NB4 (cell line): ENCODE results near the gene DCLK1.

Experiments
- POLR2A ChIP-seq: IDR thresholded peaks from 2 replicates; pipeline ENCODE4 v1.6.1; 2011; ENCODE audit warnings: mild to moderate bottlenecking; ENCODE audit not compliant: insufficient read length; ENCODE audit errors: extremely low read depth
- TF ChIP-seq, protein P1 (sequence below): IDR thresholded peaks from one replicate; pipeline ENCODE4 v1.5.1; 2012; ENCODE audit warnings: low read depth, low read length

DNA sequence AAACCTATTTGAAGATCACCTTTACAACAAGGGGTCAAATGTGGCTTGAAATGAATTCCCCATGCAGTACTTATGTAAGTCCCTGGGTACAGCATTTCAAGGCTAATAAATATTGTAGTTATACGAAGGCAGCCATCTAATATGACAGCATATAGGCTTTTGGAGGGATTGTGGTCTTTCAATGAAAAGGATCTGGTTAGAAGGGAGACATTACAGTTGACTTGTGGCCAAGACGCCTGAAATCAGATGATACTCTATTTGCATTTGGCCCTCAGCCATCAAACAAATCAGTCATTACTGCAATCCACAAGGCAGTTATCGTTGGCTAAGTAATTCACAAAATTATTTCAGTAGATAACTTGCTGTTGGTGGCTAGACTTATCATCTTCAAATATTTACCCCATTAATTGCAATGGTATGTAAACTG is 242.7 kb downstream of the DCLK1 start:
- TF ChIP-seq, protein P1, sequence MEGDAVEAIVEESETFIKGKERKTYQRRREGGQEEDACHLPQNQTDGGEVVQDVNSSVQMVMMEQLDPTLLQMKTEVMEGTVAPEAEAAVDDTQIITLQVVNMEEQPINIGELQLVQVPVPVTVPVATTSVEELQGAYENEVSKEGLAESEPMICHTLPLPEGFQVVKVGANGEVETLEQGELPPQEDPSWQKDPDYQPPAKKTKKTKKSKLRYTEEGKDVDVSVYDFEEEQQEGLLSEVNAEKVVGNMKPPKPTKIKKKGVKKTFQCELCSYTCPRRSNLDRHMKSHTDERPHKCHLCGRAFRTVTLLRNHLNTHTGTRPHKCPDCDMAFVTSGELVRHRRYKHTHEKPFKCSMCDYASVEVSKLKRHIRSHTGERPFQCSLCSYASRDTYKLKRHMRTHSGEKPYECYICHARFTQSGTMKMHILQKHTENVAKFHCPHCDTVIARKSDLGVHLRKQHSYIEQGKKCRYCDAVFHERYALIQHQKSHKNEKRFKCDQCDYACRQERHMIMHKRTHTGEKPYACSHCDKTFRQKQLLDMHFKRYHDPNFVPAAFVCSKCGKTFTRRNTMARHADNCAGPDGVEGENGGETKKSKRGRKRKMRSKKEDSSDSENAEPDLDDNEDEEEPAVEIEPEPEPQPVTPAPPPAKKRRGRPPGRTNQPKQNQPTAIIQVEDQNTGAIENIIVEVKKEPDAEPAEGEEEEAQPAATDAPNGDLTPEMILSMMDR, result no peak
- TF ChIP-seq POLR2A, result no peak
